Gastroesophageal sphincter (tissue), 4 donors: ENCODE data around the gene BMS1. TPM values are rescaled to one million over a fixed set of nuclear protein-coding genes. Genes with fewer than 3 reads are reported as not detected.

Source experiments
- ATAC-seq: fragments of 150-250 bp; one replicate; pipeline ENCODE4 v1.9.1; 2016; ENCODE audit warnings: mild to moderate bottlenecking, moderate library complexity
- H3K27ac ChIP-seq, 4 donors: fragments of 200-600 bp; sonication (generic) in 3 of 4; 1 replicate in 3 of 4; 2 replicates in 1 of 4; pipeline ENCODE4 v1.5.1; 2016 to 2019
- H3K27me3 ChIP-seq: fragments of 200-600 bp; sonication (generic); one replicate; pipeline ENCODE4 v1.5.1; 2019
- H3K36me3 ChIP-seq, 2 donors: fragments of 200-600 bp; sonication (generic); one replicate each; pipeline ENCODE4 v1.5.1; 2019; ENCODE audit warnings: control low read depth in 1 of 2
- H3K4me1 ChIP-seq, 3 donors: fragments of 200-600 bp; sonication (generic); 1 replicate in 2 of 3; 2 replicates in 1 of 3; pipeline ENCODE4 v1.5.1; 2016 to 2019; ENCODE audit warnings: control low read depth in 2 of 3
- H3K4me3 ChIP-seq, 2 donors: fragments of 200-600 bp; sonication (generic); one replicate each; pipeline ENCODE4 v1.5.1; 2019; ENCODE audit warnings: mild to moderate bottlenecking in 1 of 2, moderate library complexity in 1 of 2
- H3K9me3 ChIP-seq, 3 donors: fragments of 200-600 bp; sonication (generic); one replicate each; pipeline ENCODE4 v1.5.1; 2017 to 2019; ENCODE audit warnings: control low read depth in 2 of 3
- EP300 ChIP-seq: sonication (generic); formaldehyde crosslinking; IDR thresholded peaks from one replicate; pipeline ENCODE4 v1.6.1; 2017; ENCODE audit warnings: antibody characterized with exemption, mild to moderate bottlenecking
- POLR2A ChIP-seq, 2 donors: fragments of 450-650 bp; IDR thresholded peaks; one replicate each; pipeline ENCODE4 v1.6.1; 2017; ENCODE audit warnings: antibody characterized with exemption in 2 of 2, mild to moderate bottlenecking in 2 of 2, moderate library complexity in 1 of 2
- POLR2AphosphoS5 ChIP-seq: sonication (generic); formaldehyde crosslinking; IDR thresholded peaks from one replicate; pipeline ENCODE4 v1.6.1; 2017; ENCODE audit warnings: antibody characterized with exemption
- WGBS, 2 donors: methylation state at CpG; one replicate each; pipeline ENCODE4 v1.1.5; 2018; ENCODE audit warnings: low coverage in 1 of 2; 5-methylcytosine and 5-hydroxymethylcytosine counted together
- total RNA-seq, 4 donors: library from RNA; depleted of rRNA; stranded (reverse); fragments of >200 nt; gene quantifications; one replicate each; pipeline ENCODE4 v1.1.0, GENCODE V29; 2016
- TF ChIP-seq, protein P1 (sequence below), 4 experiments: fragments of 200-600 bp in 2 of 4; fragments of 450-650 bp in 2 of 4; sonication (generic) in 1 of 4; IDR thresholded peaks; one replicate each; pipeline ENCODE4 v1.5.1; 2017 to 2019; ENCODE audit warnings: antibody characterized with exemption in 4 of 4, mild to moderate bottlenecking in 2 of 4, moderate library complexity in 2 of 4

Gene BMS1
- total RNA-seq, 4 donors from 2014 or later, result 15.5 to 18.8 (median 18.3) TPM

DNA sequence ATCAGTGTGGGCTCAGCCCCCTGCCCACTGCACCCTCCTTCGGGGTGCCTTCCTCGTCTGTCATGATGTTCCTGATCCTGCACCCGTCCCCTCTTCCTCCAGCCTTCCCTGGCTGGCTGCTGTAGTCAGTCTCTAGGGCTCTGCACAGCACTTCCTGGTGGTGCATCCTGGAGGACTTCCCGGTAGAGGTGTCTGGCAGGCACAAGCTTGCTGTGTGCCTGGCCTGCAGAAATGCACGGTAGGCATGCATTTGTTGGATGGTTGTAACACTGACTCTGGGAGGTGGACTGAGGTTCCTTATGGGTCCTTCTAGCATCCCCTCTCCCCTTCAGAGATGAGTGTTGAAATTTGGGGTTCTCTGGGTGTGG, 92.8 kb downstream of the BMS1 start:
- Histone ChIP-seq H3K4me1 (peaks cover 0 to 9% (median 0%) of the 10 kb centered on the region in 3 donors), H3K27ac (no peak overlapping the region), H3K9me3 (no peaks in the 10 kb centered on the region), H3K4me3 (no peak overlapping the region), H3K36me3 (no peaks in the 10 kb centered on the region), H3K27me3 (peaks cover 50% of the 10 kb centered on the region)
- ATAC-seq, result no peak
- no peak for TF ChIP-seq POLR2A (IDR thresholded peaks at IDR 0.05)
- TF ChIP-seq, protein P1, sequence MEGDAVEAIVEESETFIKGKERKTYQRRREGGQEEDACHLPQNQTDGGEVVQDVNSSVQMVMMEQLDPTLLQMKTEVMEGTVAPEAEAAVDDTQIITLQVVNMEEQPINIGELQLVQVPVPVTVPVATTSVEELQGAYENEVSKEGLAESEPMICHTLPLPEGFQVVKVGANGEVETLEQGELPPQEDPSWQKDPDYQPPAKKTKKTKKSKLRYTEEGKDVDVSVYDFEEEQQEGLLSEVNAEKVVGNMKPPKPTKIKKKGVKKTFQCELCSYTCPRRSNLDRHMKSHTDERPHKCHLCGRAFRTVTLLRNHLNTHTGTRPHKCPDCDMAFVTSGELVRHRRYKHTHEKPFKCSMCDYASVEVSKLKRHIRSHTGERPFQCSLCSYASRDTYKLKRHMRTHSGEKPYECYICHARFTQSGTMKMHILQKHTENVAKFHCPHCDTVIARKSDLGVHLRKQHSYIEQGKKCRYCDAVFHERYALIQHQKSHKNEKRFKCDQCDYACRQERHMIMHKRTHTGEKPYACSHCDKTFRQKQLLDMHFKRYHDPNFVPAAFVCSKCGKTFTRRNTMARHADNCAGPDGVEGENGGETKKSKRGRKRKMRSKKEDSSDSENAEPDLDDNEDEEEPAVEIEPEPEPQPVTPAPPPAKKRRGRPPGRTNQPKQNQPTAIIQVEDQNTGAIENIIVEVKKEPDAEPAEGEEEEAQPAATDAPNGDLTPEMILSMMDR (IDR thresholded peaks at IDR 0.05), result no peak
- no peak for TF ChIP-seq POLR2AphosphoS5
- TF ChIP-seq EP300, result no peak
- WGBS, 2 donors, result no CpG with 5 or more reads among the region's 5 CpGs

GRCh38 chr10:42875798-42876341, 93.3 kb downstream of the BMS1 start:
- 10 to 28% methylated on average over 8 of the region's 12 CpGs for WGBS, 2 donors
- H3K9me3 ChIP-seq, result no peaks in the 10 kb centered on the region
- peaks cover 0 to 9% (median 0%) of the 10 kb centered on the region in 3 donors for H3K4me1 ChIP-seq
- H3K27me3 ChIP-seq, result peaks cover 53% of the 10 kb centered on the region
- ATAC-seq, result no peak
- H3K27ac ChIP-seq, result no peak overlapping the region
- H3K4me3 ChIP-seq, result no peak overlapping the region
- no peaks in the 10 kb centered on the region for H3K36me3 ChIP-seq
- TF ChIP-seq, protein P1 (IDR thresholded peaks at IDR 0.05), result no peak
- TF ChIP-seq EP300, result no peak
- no peak for TF ChIP-seq POLR2A (IDR thresholded peaks at IDR 0.05)
- no peak for TF ChIP-seq POLR2AphosphoS5

DNA sequence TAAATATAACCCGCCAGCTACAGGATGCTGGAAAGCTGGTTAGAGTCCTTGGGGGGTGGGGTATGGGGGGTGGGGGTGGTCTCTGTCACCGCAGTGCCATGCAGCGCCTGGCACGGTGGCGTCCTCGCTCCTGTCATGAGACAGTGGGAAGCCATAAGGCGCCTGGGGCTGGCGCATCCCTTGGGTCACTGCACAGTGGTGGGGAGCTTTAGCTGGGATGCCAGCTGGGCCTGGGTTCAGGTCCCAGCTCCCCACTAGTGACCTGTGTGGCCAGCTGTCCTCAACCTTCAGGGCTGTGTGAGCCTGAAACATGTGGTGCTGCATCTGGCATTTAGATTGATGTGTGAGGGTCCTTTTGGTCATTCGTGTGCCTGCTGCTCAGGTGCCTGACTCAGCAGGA, 93.9 kb downstream of the BMS1 start:
- H3K27ac ChIP-seq, result no peak overlapping the region
- WGBS, 2 donors, result 44 to 83% methylated on average over 1 to 3 of the region's 9 CpGs
- H3K4me3 ChIP-seq, result no peak overlapping the region
- peaks cover 53% of the 10 kb centered on the region for H3K27me3 ChIP-seq
- ATAC-seq, result no peak
- TF ChIP-seq, protein P1 (IDR thresholded peaks at IDR 0.05), result no peak
- TF ChIP-seq POLR2A (IDR thresholded peaks at IDR 0.05) (no peak), EP300 (no peak), POLR2AphosphoS5 (no peak)
- no peaks in the 10 kb centered on the region for H3K9me3 ChIP-seq
- peaks cover 0 to 9% (median 0%) of the 10 kb centered on the region in 3 donors for H3K4me1 ChIP-seq
- H3K36me3 ChIP-seq, result no peaks in the 10 kb centered on the region

DNA sequence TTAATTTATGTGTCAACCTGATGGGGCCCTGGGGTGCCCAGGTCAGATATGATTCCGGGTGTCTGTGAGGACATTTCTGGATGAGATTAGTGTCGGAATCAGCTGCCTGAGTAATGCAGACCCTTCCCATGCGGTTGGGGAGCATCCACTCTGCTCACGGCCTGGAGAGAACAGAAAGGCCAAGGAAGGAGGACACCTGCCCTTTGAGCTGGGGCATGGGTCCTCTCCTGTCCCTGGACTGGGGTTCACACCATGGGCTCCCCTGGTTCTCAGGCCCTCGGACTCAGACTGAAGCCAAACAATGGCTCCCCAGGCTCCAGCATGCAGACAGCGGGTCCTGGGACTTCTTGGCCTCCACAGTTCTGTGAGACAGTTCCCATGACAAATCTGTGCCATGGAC, 94.3 kb downstream of the BMS1 start:
- Histone ChIP-seq H3K9me3 (peaks cover 0 to under 1% (median 0%) of the 10 kb centered on the region in 3 donors), H3K4me1 (peaks cover 0 to 9% (median 0%) of the 10 kb centered on the region in 3 donors), H3K27ac (no peak overlapping the region), H3K4me3 (no peak overlapping the region), H3K36me3 (no peaks in the 10 kb centered on the region), H3K27me3 (peaks cover 53% of the 10 kb centered on the region)
- no peak for ATAC-seq
- 70 to 71% methylated on average over 2 of the region's 6 CpGs for WGBS, 2 donors
- TF ChIP-seq POLR2A (IDR thresholded peaks at IDR 0.05) (no peak), POLR2AphosphoS5 (no peak), EP300 (no peak)
- TF ChIP-seq, protein P1 (IDR thresholded peaks at IDR 0.05), result no peak

DNA sequence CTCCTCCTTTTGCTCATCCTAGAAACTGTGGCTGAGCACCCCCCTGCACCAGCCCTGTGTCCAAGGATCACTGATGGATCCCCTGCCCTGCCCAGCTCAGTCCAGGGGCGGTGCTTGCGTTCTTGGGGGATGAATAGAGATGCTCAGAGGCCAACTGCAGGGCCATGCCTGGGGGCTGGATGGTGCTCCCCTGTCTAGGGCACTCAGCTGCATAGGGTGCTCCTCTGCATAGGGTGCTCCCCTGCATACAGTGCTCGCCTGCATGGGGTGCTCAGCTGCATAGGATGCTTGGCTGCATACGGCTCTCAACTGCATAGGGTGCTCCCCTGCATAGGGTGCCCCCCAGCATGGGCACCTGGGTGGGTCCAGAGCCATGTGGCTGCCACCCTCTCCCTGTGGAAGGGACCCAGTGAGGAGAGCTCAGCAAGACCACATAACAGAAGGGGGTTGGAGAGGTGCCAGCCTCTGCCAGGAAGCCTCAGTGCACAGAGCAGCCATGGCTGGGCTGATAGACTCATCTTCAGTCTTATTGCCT, 95.0 kb downstream of the BMS1 start:
- ATAC-seq, result no peak
- Histone ChIP-seq H3K4me3 (no peak overlapping the region), H3K27ac (no peak overlapping the region), H3K27me3 (peaks cover 53% of the 10 kb centered on the region), H3K4me1 (peaks cover 0 to 9% (median 0%) of the 10 kb centered on the region in 3 donors), H3K36me3 (no peaks in the 10 kb centered on the region), H3K9me3 (peaks cover 0 to 7% (median 0%) of the 10 kb centered on the region in 3 donors)
- TF ChIP-seq POLR2AphosphoS5, result no peak
- no peak for TF ChIP-seq EP300
- TF ChIP-seq, protein P1 (IDR thresholded peaks at IDR 0.05), result no peak
- TF ChIP-seq POLR2A (IDR thresholded peaks at IDR 0.05), result no peak
- WGBS, 2 donors, result 83% methylated on average over 1 of the region's 4 CpGs; no CpG with 5 or more reads in 1 of the 2 donors
